Neural cell (in vitro differentiated cells): ENCODE data around the gene DAZL.

Experiments
- EP300 ChIP-seq: fragments of 450-650 bp; conservative IDR thresholded peaks from 2 replicates; pipeline ENCODE4 v1.6.1; 2014; ENCODE audit warnings: antibody characterized with exemption, mild to moderate bottlenecking, moderate library complexity; ENCODE audit not compliant: poor library complexity, severe bottlenecking
- EZH2 ChIP-seq: fragments of 200-600, 300-800 bp; shearing (Covaris generic), sonication (generic); IDR thresholded peaks from 2 replicates; pipeline ENCODE4 v1.6.1; 2014; ENCODE audit warnings: antibody characterized with exemption, low read length, borderline replicate concordance, mild to moderate bottlenecking; ENCODE audit not compliant: insufficient read depth, poor library complexity, severe bottlenecking
- MXI1 ChIP-seq: fragments of 450-650 bp; conservative IDR thresholded peaks from 2 replicates; pipeline ENCODE4 v1.6.1; 2014; ENCODE audit warnings: antibody characterized with exemption, mild to moderate bottlenecking; ENCODE audit not compliant: poor library complexity, severe bottlenecking
- POLR2AphosphoS5 ChIP-seq: IDR thresholded peaks from 2 replicates; pipeline ENCODE4 v1.6.1; 2012
- TAF1 ChIP-seq: IDR thresholded peaks from 2 replicates; pipeline ENCODE4 v1.6.1; 2012; ENCODE audit warnings: low read depth
- TF ChIP-seq, protein P1 (sequence below): fragments of 450-650 bp; IDR thresholded peaks from 2 replicates; pipeline ENCODE4 v1.5.1; 2014; ENCODE audit warnings: antibody characterized with exemption, mild to moderate bottlenecking, moderate library complexity; ENCODE audit not compliant: poor library complexity, severe bottlenecking
- TF ChIP-seq, protein P2 (sequence below): IDR thresholded peaks from 2 replicates; pipeline ENCODE4 v1.6.1; 2012; ENCODE audit warnings: borderline replicate concordance

DNA sequence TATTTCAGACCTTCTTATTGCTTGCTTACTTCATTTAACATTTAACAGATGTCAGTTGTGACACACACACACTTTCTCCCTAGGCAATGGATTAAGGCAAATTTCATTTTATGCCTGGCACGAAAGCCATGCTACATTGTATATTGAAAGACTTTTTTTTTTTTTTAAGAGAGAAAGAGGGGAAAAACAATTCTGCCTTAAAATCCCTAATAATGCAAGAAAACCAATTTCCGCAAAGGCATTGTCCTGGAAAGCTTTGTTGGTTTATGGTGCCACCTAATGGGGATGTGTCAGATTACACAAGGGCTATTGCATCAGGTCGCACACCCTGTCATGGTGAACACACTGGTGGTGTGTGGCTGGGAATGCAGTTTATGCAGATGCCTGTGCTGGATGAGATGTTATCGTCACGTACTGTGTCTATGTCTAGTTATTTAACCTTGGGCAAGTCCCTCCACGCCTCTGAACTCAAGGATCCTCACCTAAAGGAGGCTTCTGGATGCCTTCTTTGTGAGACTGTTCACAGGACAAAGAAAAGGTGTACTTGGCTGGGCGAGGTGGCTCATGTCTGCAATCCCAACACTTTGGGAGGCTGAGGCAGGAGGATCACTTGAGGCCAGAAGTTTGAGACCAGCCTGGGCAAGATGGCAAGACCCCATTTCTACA, 54.4 kb downstream of the DAZL start:
- TF ChIP-seq, protein P1, sequence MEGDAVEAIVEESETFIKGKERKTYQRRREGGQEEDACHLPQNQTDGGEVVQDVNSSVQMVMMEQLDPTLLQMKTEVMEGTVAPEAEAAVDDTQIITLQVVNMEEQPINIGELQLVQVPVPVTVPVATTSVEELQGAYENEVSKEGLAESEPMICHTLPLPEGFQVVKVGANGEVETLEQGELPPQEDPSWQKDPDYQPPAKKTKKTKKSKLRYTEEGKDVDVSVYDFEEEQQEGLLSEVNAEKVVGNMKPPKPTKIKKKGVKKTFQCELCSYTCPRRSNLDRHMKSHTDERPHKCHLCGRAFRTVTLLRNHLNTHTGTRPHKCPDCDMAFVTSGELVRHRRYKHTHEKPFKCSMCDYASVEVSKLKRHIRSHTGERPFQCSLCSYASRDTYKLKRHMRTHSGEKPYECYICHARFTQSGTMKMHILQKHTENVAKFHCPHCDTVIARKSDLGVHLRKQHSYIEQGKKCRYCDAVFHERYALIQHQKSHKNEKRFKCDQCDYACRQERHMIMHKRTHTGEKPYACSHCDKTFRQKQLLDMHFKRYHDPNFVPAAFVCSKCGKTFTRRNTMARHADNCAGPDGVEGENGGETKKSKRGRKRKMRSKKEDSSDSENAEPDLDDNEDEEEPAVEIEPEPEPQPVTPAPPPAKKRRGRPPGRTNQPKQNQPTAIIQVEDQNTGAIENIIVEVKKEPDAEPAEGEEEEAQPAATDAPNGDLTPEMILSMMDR: peak; percentile 99
- TF ChIP-seq, protein P2, sequence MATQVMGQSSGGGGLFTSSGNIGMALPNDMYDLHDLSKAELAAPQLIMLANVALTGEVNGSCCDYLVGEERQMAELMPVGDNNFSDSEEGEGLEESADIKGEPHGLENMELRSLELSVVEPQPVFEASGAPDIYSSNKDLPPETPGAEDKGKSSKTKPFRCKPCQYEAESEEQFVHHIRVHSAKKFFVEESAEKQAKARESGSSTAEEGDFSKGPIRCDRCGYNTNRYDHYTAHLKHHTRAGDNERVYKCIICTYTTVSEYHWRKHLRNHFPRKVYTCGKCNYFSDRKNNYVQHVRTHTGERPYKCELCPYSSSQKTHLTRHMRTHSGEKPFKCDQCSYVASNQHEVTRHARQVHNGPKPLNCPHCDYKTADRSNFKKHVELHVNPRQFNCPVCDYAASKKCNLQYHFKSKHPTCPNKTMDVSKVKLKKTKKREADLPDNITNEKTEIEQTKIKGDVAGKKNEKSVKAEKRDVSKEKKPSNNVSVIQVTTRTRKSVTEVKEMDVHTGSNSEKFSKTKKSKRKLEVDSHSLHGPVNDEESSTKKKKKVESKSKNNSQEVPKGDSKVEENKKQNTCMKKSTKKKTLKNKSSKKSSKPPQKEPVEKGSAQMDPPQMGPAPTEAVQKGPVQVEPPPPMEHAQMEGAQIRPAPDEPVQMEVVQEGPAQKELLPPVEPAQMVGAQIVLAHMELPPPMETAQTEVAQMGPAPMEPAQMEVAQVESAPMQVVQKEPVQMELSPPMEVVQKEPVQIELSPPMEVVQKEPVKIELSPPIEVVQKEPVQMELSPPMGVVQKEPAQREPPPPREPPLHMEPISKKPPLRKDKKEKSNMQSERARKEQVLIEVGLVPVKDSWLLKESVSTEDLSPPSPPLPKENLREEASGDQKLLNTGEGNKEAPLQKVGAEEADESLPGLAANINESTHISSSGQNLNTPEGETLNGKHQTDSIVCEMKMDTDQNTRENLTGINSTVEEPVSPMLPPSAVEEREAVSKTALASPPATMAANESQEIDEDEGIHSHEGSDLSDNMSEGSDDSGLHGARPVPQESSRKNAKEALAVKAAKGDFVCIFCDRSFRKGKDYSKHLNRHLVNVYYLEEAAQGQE: no peak
- TF ChIP-seq TAF1: no peak
- TF ChIP-seq EZH2: no peak
- peak; percentile 25 for TF ChIP-seq POLR2AphosphoS5
- TF ChIP-seq EP300: peak; percentile 28
- TF ChIP-seq MXI1: peak; percentile 36
